HK-2 (cell line): Measurements from ENCODE around the gene SERPINA5.
"Not testable (repeated sequence)": the region's sequence is repeated elsewhere in the genome, so short reads cannot be mapped to it uniquely, and the experiment has no call there.

Experiments
- DNase-seq: peaks from one replicate; pipeline ENCODE4 v3.0.0-alpha.2; 2018; ENCODE audit not compliant: unreplicated experiment

SERPINA5 gene

GRCh38 chr14:94621358-94622134, 40.3 kb downstream of the SERPINA5 start:
- no peak for DNase-seq

- no peak for DNase-seq
These were observed 41.6 kb downstream of the SERPINA5 start for GRCh38 chr14:94622653-94623421.

GRCh38 chr14:94623422-94623809, 42.2 kb downstream of the SERPINA5 start:
- no peak for DNase-seq

GRCh38 chr14:94623856-94624499, 42.8 kb downstream of the SERPINA5 start:
- no peak for DNase-seq

- DNase-seq: no peak
These were observed 43.5 kb downstream of the SERPINA5 start for GRCh38 chr14:94624537-94625352.

GRCh38 chr14:94625353-94625635, 44.1 kb downstream of the SERPINA5 start:
- no peak for DNase-seq

GRCh38 chr14:94628578-94628977, 47.4 kb downstream of the SERPINA5 start:
- DNase-seq: no peak

- no peak for DNase-seq
These were observed 49.2 kb downstream of the SERPINA5 start for GRCh38 chr14:94630396-94630795.

- DNase-seq: no peak
These were observed 49.8 kb downstream of the SERPINA5 start for GRCh38 chr14:94631050-94631449.

- no peak for DNase-seq
These were observed 50.5 kb downstream of the SERPINA5 start for GRCh38 chr14:94631536-94632304.

GRCh38 chr14:94632305-94632590, 51.0 kb downstream of the SERPINA5 start:
- DNase-seq: no peak

GRCh38 chr14:94633121-94633520, 51.9 kb downstream of the SERPINA5 start:
- no peak for DNase-seq

- no peak for DNase-seq
These were observed 53.9 kb downstream of the SERPINA5 start for GRCh38 chr14:94635154-94635553.

- no peak for DNase-seq
These were observed 55.7 kb downstream of the SERPINA5 start for GRCh38 chr14:94636744-94637412.

- DNase-seq: not testable (repeated sequence)
These were observed 56.6 kb downstream of the SERPINA5 start for GRCh38 chr14:94637814-94638213.

- DNase-seq: no peak
These were observed 57.1 kb downstream of the SERPINA5 start for GRCh38 chr14:94638339-94638738.

- no peak for DNase-seq
These were observed 58.0 kb downstream of the SERPINA5 start for GRCh38 chr14:94638961-94639817.

- DNase-seq: no peak
These were observed 59.8 kb downstream of the SERPINA5 start for GRCh38 chr14:94640721-94641631.

- DNase-seq: no peak
These were observed 60.4 kb downstream of the SERPINA5 start for GRCh38 chr14:94641632-94641955.
